ENCODE results near the gene ARID1B.

The ARID1B gene

GRCh38 chr6:157092736-157093135, 315.6 kb downstream of the ARID1B start:
- no peak overlapping the region for H3K23ac ChIP-seq (ENCODE audit: low read length)
- H2BK5ac ChIP-seq (ENCODE audit: low read depth, low read length, poor library complexity), result no peak overlapping the region
- H3K9me3 ChIP-seq (ENCODE audit: insufficient read depth, low read depth, low read length), result no peaks in the 10 kb centered on the region
- no peak overlapping the region for H3K27ac ChIP-seq (ENCODE audit: low read depth, low read length)
- H4K8ac ChIP-seq (ENCODE audit: low read depth, low read length), result no peak overlapping the region
- no peak overlapping the region for H3K14ac ChIP-seq (ENCODE audit: low read length)
- H3K4me3 ChIP-seq (ENCODE audit: low read depth, low read length), result no peak overlapping the region
- H3K9ac ChIP-seq (ENCODE audit: low read length), result no peak overlapping the region
- no peak overlapping the region for H4K12ac ChIP-seq (ENCODE audit: low read depth, low read length)
- no peaks in the 10 kb centered on the region for H3K27me3 ChIP-seq (ENCODE audit: insufficient read depth, low read length)
- no CpG with 5 or more reads among the region's 6 CpGs for WGBS (ENCODE audit: extremely low coverage, insufficient coverage, insufficient read length)
- H3K4me1 ChIP-seq (ENCODE audit: control insufficient read depth in 1 of 2, insufficient read depth in 2 of 2, low read length in 2 of 2), result peaks cover 4 to 8% of the 10 kb centered on the region in 2 experiments
- no peak overlapping the region for H2AFZ ChIP-seq (ENCODE audit: insufficient read depth, low read length, poor library complexity)
- H3K4me2 ChIP-seq (ENCODE audit: low read length), result no peak overlapping the region
- no peak overlapping the region for H2AK5ac ChIP-seq (ENCODE audit: low read length)
- H3K79me2 ChIP-seq (ENCODE audit: control insufficient read depth, insufficient read depth, low read length, poor library complexity), result peaks cover 2% of the 10 kb centered on the region
- H4K91ac ChIP-seq (ENCODE audit: low read depth, low read length), result no peak overlapping the region
- no peak overlapping the region for H2BK120ac ChIP-seq (ENCODE audit: insufficient read depth, low read length, poor library complexity)
- no peak overlapping the region for H3K18ac ChIP-seq (ENCODE audit: low read length)
- peaks cover 0 to 6% of the 10 kb centered on the region in 2 experiments for H3K36me3 ChIP-seq (ENCODE audit: control insufficient read depth in 1 of 2, insufficient read depth in 2 of 2, low read length in 2 of 2)
- H3K79me1 ChIP-seq (ENCODE audit: low read length), result no peaks in the 10 kb centered on the region
- H3K4ac ChIP-seq (ENCODE audit: low read depth, low read length), result no peak overlapping the region
- H2BK12ac ChIP-seq (ENCODE audit: low read length), result no peak overlapping the region
- no peak for DNase-seq

GRCh38 chr6:157093536-157093935, 316.4 kb downstream of the ARID1B start:
- no peak overlapping the region for H4K91ac ChIP-seq (ENCODE audit: low read depth, low read length)
- no peak overlapping the region for H2BK12ac ChIP-seq (ENCODE audit: low read length)
- DNase-seq, result no peak
- no peak overlapping the region for H2AFZ ChIP-seq (ENCODE audit: insufficient read depth, low read length, poor library complexity)
- H3K79me1 ChIP-seq (ENCODE audit: low read length), result no peaks in the 10 kb centered on the region
- peaks cover 4 to 8% of the 10 kb centered on the region in 2 experiments for H3K4me1 ChIP-seq (ENCODE audit: control insufficient read depth in 1 of 2, insufficient read depth in 2 of 2, low read length in 2 of 2)
- no peaks in the 10 kb centered on the region for H3K27me3 ChIP-seq (ENCODE audit: insufficient read depth, low read length)
- no peak overlapping the region for H4K8ac ChIP-seq (ENCODE audit: low read depth, low read length)
- H3K79me2 ChIP-seq (ENCODE audit: control insufficient read depth, insufficient read depth, low read length, poor library complexity), result peaks cover 2% of the 10 kb centered on the region
- peaks cover 2 to 10% of the 10 kb centered on the region in 2 experiments for H3K36me3 ChIP-seq (ENCODE audit: control insufficient read depth in 1 of 2, insufficient read depth in 2 of 2, low read length in 2 of 2)
- no peak overlapping the region for H2BK120ac ChIP-seq (ENCODE audit: insufficient read depth, low read length, poor library complexity)
- H3K27ac ChIP-seq (ENCODE audit: low read depth, low read length), result no peak overlapping the region
- H3K14ac ChIP-seq (ENCODE audit: low read length), result no peak overlapping the region
- no peak overlapping the region for H4K12ac ChIP-seq (ENCODE audit: low read depth, low read length)
- H3K4ac ChIP-seq (ENCODE audit: low read depth, low read length), result no peak overlapping the region
- H2AK5ac ChIP-seq (ENCODE audit: low read length), result no peak overlapping the region
- no peak overlapping the region for H3K4me3 ChIP-seq (ENCODE audit: low read depth, low read length)
- no peak overlapping the region for H3K9ac ChIP-seq (ENCODE audit: low read length)
- H3K4me2 ChIP-seq (ENCODE audit: low read length), result no peak overlapping the region
- no peaks in the 10 kb centered on the region for H3K9me3 ChIP-seq (ENCODE audit: insufficient read depth, low read depth, low read length)
- H3K18ac ChIP-seq (ENCODE audit: low read length), result no peak overlapping the region
- H3K23ac ChIP-seq (ENCODE audit: low read length), result no peak overlapping the region
- no CpG with 5 or more reads among the region's 3 CpGs for WGBS (ENCODE audit: extremely low coverage, insufficient coverage, insufficient read length)
- no peak overlapping the region for H2BK5ac ChIP-seq (ENCODE audit: low read depth, low read length, poor library complexity)

- Histone ChIP-seq H4K8ac (ENCODE audit: low read depth, low read length) (no peak overlapping the region), H3K4me3 (ENCODE audit: low read depth, low read length) (no peak overlapping the region), H3K27ac (ENCODE audit: low read depth, low read length) (no peak overlapping the region), H3K23ac (ENCODE audit: low read length) (no peak overlapping the region), H3K79me2 (ENCODE audit: control insufficient read depth, insufficient read depth, low read length, poor library complexity) (peaks cover 2% of the 10 kb centered on the region), H3K9me3 (ENCODE audit: insufficient read depth, low read depth, low read length) (no peaks in the 10 kb centered on the region), H3K4me2 (ENCODE audit: low read length) (no peak overlapping the region), H3K36me3 (ENCODE audit: control insufficient read depth in 1 of 2, insufficient read depth in 2 of 2, low read length in 2 of 2) (peaks cover 2 to 10% of the 10 kb centered on the region in 2 experiments), H3K4ac (ENCODE audit: low read depth, low read length) (no peak overlapping the region), H3K9ac (ENCODE audit: low read length) (no peak overlapping the region), H2BK12ac (ENCODE audit: low read length) (no peak overlapping the region), H3K14ac (ENCODE audit: low read length) (no peak overlapping the region), H3K27me3 (ENCODE audit: insufficient read depth, low read length) (no peaks in the 10 kb centered on the region), H4K12ac (ENCODE audit: low read depth, low read length) (no peak overlapping the region), H2AK5ac (ENCODE audit: low read length) (no peak overlapping the region), H3K18ac (ENCODE audit: low read length) (no peak overlapping the region), H2AFZ (ENCODE audit: insufficient read depth, low read length, poor library complexity) (no peak overlapping the region), H2BK120ac (ENCODE audit: insufficient read depth, low read length, poor library complexity) (no peak overlapping the region), H3K79me1 (ENCODE audit: low read length) (no peaks in the 10 kb centered on the region), H3K4me1 (ENCODE audit: control insufficient read depth in 1 of 2, insufficient read depth in 2 of 2, low read length in 2 of 2) (peaks cover 3 to 5% of the 10 kb centered on the region in 2 experiments), H2BK5ac (ENCODE audit: low read depth, low read length, poor library complexity) (no peak overlapping the region), H4K91ac (ENCODE audit: low read depth, low read length) (no peak overlapping the region)
- WGBS (ENCODE audit: extremely low coverage, insufficient coverage, insufficient read length), result no CpG with 5 or more reads among the region's 6 CpGs
- DNase-seq, result no peak
Measured at GRCh38 chr6:157094038-157094437, 316.9 kb downstream of the ARID1B start.

DNA sequence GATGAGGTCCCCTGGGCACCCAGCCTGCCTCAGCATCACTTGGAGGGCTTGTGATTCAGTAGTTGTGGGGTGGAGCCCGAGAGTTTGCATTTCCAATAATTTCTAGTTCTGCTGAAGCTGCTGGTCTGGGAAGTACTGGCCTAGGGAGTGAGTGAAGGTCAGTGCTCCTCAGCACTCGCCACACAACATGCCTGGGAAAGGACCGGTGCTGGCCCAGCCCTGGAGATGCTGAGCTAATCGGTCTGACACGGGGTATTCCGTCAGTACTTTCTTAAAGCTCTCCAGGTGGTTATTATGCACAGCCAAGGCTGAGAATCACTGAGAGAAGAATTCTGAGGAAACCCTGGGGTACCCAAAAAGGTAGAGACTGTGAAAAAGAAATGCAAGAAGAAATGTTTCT, 317.9 kb downstream of the ARID1B start:
- Histone ChIP-seq H2BK120ac (ENCODE audit: insufficient read depth, low read length, poor library complexity) (no peak overlapping the region), H3K14ac (ENCODE audit: low read length) (no peak overlapping the region), H4K8ac (ENCODE audit: low read depth, low read length) (no peak overlapping the region), H3K36me3 (ENCODE audit: control insufficient read depth in 1 of 2, insufficient read depth in 2 of 2, low read length in 2 of 2) (peaks cover 2 to 10% of the 10 kb centered on the region in 2 experiments), H3K4ac (ENCODE audit: low read depth, low read length) (no peak overlapping the region), H2BK5ac (ENCODE audit: low read depth, low read length, poor library complexity) (no peak overlapping the region), H3K4me1 (ENCODE audit: control insufficient read depth in 1 of 2, insufficient read depth in 2 of 2, low read length in 2 of 2) (no peaks in the 10 kb centered on the region), H3K4me2 (ENCODE audit: low read length) (no peak overlapping the region), H3K18ac (ENCODE audit: low read length) (no peak overlapping the region), H4K91ac (ENCODE audit: low read depth, low read length) (no peak overlapping the region), H4K12ac (ENCODE audit: low read depth, low read length) (no peak overlapping the region), H3K27ac (ENCODE audit: low read depth, low read length) (no peak overlapping the region), H3K79me2 (ENCODE audit: control insufficient read depth, insufficient read depth, low read length, poor library complexity) (peaks cover 2% of the 10 kb centered on the region), H3K27me3 (ENCODE audit: insufficient read depth, low read length) (no peaks in the 10 kb centered on the region), H3K9ac (ENCODE audit: low read length) (no peak overlapping the region), H3K79me1 (ENCODE audit: low read length) (no peaks in the 10 kb centered on the region), H2AFZ (ENCODE audit: insufficient read depth, low read length, poor library complexity) (no peak overlapping the region), H3K23ac (ENCODE audit: low read length) (no peak overlapping the region), H2BK12ac (ENCODE audit: low read length) (no peak overlapping the region), H3K4me3 (ENCODE audit: low read depth, low read length) (no peak overlapping the region), H3K9me3 (ENCODE audit: insufficient read depth, low read depth, low read length) (no peaks in the 10 kb centered on the region), H2AK5ac (ENCODE audit: low read length) (no peak overlapping the region)
- WGBS (ENCODE audit: extremely low coverage, insufficient coverage, insufficient read length), result no CpG with 5 or more reads among the region's 6 CpGs
- no peak for DNase-seq

All from trophoblast cell (in vitro differentiated cells and primary cell).